Endothelial cell (in vitro differentiated cells): ENCODE data around the gene SASH1. TPM values are rescaled to one million over a fixed set of nuclear protein-coding genes. Genes with fewer than 3 reads are reported as not detected.

Experiments
- DNase-seq: peaks from one replicate; pipeline ENCODE4 v3.0.0; 2021; ENCODE audit warnings: low spot score
- H3K27ac Mint-ChIP-seq: one replicate; pipeline ENCODE4 v1.8.0; 2021; ENCODE audit warnings: mixed read lengths, inconsistent platforms; ENCODE audit not compliant: unreplicated experiment
- H3K27me3 Mint-ChIP-seq: one replicate; pipeline ENCODE4 v1.8.0; 2021; ENCODE audit warnings: mild to moderate bottlenecking, moderate library complexity, mixed read lengths, inconsistent platforms; ENCODE audit not compliant: unreplicated experiment
- H3K36me3 Mint-ChIP-seq: one replicate; pipeline ENCODE4 v1.8.0; 2021; ENCODE audit warnings: mild to moderate bottlenecking, low read depth, mixed read lengths, inconsistent platforms; ENCODE audit not compliant: unreplicated experiment
- H3K4me1 Mint-ChIP-seq: one replicate; pipeline ENCODE4 v1.8.0; 2021; ENCODE audit warnings: mild to moderate bottlenecking, mixed read lengths, inconsistent platforms; ENCODE audit not compliant: unreplicated experiment
- H3K4me3 Mint-ChIP-seq: one replicate; pipeline ENCODE4 v1.8.0; 2021; ENCODE audit warnings: mild to moderate bottlenecking, mixed read lengths, inconsistent platforms; ENCODE audit not compliant: unreplicated experiment
- H3K9me3 Mint-ChIP-seq: one replicate; pipeline ENCODE4 v1.8.0; 2021; ENCODE audit warnings: mixed read lengths, inconsistent platforms; ENCODE audit not compliant: unreplicated experiment
- CTCF ChIP-seq: fragments of 200-600 bp; sonication (generic); IDR thresholded peaks from one replicate; pipeline ENCODE4 v1.5.0; 2021; ENCODE audit warnings: antibody characterized with exemption; ENCODE audit not compliant: unreplicated experiment
- total RNA-seq: library from RNA; stranded (reverse); fragmentation: NEBNext Ultra II Directional; extraction: Animal tissue kit (Norgen Biotek cat#: 25700); gene quantifications from one replicate; pipeline ENCODE4 v1.2.1, GENCODE V29; 2021; ENCODE audit not compliant: unreplicated experiment

Gene SASH1
- total RNA-seq, 1 donor from 2014 or later = 138 TPM

DNA sequence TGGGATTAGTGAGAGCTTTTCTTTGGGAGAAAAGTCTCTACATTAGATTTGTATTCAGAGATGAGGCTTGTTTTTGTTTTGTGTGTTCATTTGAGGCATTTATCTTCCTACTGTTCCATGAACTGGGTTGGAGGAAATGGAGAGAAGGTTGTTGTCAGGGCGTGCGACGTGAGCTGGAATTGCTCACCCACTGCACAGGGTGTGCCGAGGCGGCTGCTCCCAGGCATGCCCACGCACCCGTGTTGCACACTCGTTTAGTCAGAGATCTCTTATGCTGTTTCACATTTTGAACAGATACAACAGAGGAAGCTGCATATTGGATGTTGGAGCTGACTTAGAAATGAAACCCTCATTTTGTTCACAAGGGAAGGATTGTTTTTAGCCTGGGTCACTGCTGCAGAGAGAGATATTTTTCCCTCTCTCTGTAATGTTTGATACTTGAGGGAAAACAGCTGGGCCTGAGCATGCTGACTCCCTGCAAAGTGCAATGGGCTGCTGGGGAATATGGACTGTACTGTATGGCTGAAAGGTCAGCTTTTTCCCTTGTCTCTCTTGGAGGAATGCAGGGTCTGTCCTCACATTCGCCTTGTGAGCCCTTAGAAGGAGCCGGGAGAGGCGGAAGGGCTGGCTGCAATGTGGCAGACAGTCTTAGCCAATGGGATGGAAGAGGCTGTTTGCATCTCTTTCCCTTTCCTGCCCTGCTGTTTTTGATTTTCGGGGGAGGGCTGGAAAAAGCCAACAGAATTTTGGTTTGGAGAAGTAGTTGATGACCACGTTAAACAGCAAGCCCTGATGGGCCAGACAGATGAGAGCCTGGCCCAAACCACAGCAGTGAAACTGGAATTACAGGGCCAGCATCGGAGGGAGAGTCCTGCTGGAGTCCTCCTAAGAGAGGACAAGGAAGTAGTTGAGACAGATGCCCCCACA, 170.8 kb downstream of the SASH1 start:
- H3K36me3 Mint-ChIP-seq = peaks cover 31% of the 10 kb centered on the region
- H3K27ac Mint-ChIP-seq = peak overlapping the region; percentile 28
- no peak overlapping the region for H3K4me3 Mint-ChIP-seq
- no peak for DNase-seq
- TF ChIP-seq CTCF = no peak
- H3K4me1 Mint-ChIP-seq = peaks cover 24% of the 10 kb centered on the region
- no peaks in the 10 kb centered on the region for H3K9me3 Mint-ChIP-seq
- H3K27me3 Mint-ChIP-seq = peaks cover 7% of the 10 kb centered on the region

DNA sequence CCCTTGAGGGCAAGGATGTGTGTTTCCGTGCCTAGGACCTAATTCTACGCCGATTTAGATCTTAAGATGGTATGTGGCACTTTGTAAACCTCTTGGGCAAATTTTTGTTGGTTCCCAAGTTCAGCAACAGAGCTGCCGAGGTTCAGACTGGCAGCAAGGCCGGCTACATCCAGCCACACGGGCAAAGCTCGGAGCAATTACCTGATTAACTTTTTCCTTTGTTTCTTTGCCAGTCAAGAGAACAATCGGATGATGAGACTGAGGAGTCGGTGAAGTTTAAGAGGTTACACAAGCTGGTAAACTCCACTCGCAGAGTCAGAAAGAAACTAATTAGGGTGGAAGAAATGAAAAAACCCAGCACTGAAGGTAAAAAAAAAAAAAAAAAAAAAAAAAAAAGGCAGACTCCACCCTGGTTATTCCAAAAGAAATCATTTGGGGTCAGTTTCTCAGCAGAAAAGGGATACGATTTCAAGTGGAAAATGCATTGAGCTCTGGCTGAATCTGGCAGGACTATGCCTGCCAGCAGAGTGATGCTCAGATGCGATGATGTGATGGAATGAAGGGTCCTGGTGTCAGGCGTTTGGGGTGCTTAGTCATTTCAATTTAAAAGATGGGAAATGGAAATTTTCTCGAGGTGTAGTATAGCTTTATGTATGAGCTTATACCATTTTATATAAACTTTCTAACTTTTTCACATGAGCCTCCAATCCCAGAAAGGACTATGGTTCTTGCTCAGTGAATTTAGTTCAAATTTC, 171.6 kb downstream of the SASH1 start:
- Mint-ChIP-seq H3K9me3 (no peaks in the 10 kb centered on the region), H3K4me3 (no peak overlapping the region), H3K36me3 (peaks cover 37% of the 10 kb centered on the region), H3K4me1 (peaks cover 17% of the 10 kb centered on the region), H3K27ac (no peak overlapping the region), H3K27me3 (peaks cover 10% of the 10 kb centered on the region)
- DNase-seq = no peak
- no peak for TF ChIP-seq CTCF

GRCh38 chr6:148516217-148516616, 173.6 kb downstream of the SASH1 start:
- H3K4me3 Mint-ChIP-seq = no peak overlapping the region
- no peak overlapping the region for H3K27ac Mint-ChIP-seq
- no peak for DNase-seq
- TF ChIP-seq CTCF = no peak
- H3K27me3 Mint-ChIP-seq = peaks cover 18% of the 10 kb centered on the region
- no peaks in the 10 kb centered on the region for H3K9me3 Mint-ChIP-seq
- H3K4me1 Mint-ChIP-seq = peaks cover 24% of the 10 kb centered on the region
- peaks cover 48% of the 10 kb centered on the region for H3K36me3 Mint-ChIP-seq

GRCh38 chr6:148516617-148517016, 174.0 kb downstream of the SASH1 start:
- no peak for DNase-seq
- H3K4me1 Mint-ChIP-seq = peaks cover 28% of the 10 kb centered on the region
- peaks cover 49% of the 10 kb centered on the region for H3K36me3 Mint-ChIP-seq
- peak overlapping the region; percentile 1 for H3K4me3 Mint-ChIP-seq
- no peak overlapping the region for H3K27ac Mint-ChIP-seq
- no peak for TF ChIP-seq CTCF
- H3K9me3 Mint-ChIP-seq = no peaks in the 10 kb centered on the region
- H3K27me3 Mint-ChIP-seq = peaks cover 20% of the 10 kb centered on the region
